Fibroblast of the aortic adventitia (primary cell): ENCODE measurements around the gene PRR23E. TPM values are rescaled to one million over a fixed set of nuclear protein-coding genes. Genes with fewer than 3 reads are reported as not detected.

Experiments used
- DNase-seq: peaks from one replicate; pipeline ENCODE4 v3.0.0-alpha.2; 2010; ENCODE audit warnings: low read depth
- H3K4me3 ChIP-seq: 2 replicates; pipeline ENCODE4 v1.5.1; 2011; ENCODE audit warnings: low read depth, mild to moderate bottlenecking, control low read depth, low read length, moderate library complexity
- CTCF ChIP-seq: IDR thresholded peaks from 2 replicates; pipeline ENCODE4 v1.5.1; 2011; ENCODE audit warnings: mild to moderate bottlenecking, low read length, control low read depth, inconsistent platforms; ENCODE audit not compliant: insufficient read depth
- total RNA-seq: library from RNA; depleted of rRNA; stranded (reverse); fragments of >200 nt; gene quantifications from 2 replicates; pipeline ENCODE4 v1.2.3, GENCODE V29; 2012; ENCODE audit warnings: low replicate concordance

The PRR23E gene
- total RNA-seq, 1 donor, result not detected

GRCh38 chr3:127157171-127157828 is 35.6 kb upstream of the PRR23E start:
- no peak for DNase-seq
- no peak for TF ChIP-seq CTCF
- no peak overlapping the region for H3K4me3 ChIP-seq

DNA sequence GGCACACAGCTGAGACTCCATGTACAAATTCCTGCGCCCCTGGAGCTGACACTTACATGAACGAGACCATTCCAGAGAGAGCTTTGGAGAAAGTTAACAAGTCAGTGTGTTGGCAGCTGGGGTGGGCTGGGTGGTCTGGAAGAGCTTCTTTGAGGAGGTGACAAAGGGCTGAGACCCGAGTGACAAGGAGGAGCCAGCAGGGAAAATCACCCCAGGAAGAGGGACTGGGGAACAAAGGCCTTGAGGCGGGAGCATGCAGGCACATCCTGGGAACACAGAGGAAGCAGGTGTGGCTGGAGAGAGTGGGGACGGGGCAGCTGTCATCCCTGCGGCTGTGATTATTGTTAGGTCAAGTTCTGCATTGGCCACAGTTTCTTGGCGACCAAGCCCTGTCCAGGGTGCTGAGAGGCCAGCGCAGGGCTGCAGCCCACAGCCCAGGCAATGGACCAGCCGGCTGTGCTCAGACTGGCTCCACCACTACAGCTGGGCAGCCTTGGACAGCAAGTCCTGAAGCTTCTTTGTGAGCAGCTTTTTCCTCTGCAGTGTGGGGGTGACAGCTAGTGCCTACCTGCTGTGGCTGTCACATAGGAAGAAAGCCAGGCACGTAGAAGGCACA is 34.2 kb upstream of the PRR23E start:
- peak; percentile 19 for DNase-seq
- no peak overlapping the region for H3K4me3 ChIP-seq
- TF ChIP-seq CTCF, result no peak

- no peak overlapping the region for H3K4me3 ChIP-seq
- no peak for TF ChIP-seq CTCF
- no peak for DNase-seq
Observed at GRCh38 chr3:127159543-127159942, 33.4 kb upstream of the PRR23E start.

- H3K4me3 ChIP-seq, result no peak overlapping the region
- no peak for TF ChIP-seq CTCF
- no peak for DNase-seq
Observed at GRCh38 chr3:127161236-127161635, 31.7 kb upstream of the PRR23E start.

GRCh38 chr3:127161973-127162579 is 30.9 kb upstream of the PRR23E start:
- no peak for TF ChIP-seq CTCF
- no peak for DNase-seq
- no peak overlapping the region for H3K4me3 ChIP-seq

GRCh38 chr3:127162947-127163645 is 29.8 kb upstream of the PRR23E start:
- no peak for TF ChIP-seq CTCF
- no peak for DNase-seq
- no peak overlapping the region for H3K4me3 ChIP-seq
